Activated naive CD8-positive, alpha-beta T cell treated with anti-CD3 and anti-CD28 coated beads, Interleukin-2, amount 50 U/mL, for 16 hours (primary cell): ENCODE results near the gene OR52E6.

ENCODE experiments used
- DNase-seq: peaks from one replicate; pipeline ENCODE4 v3.0.0-alpha.2; 2020; ENCODE audit warnings: low read depth, low spot score

Gene OR52E6

GRCh38 chr11:5803982-5804381 is 37.7 kb downstream of the OR52E6 start:
- no peak for DNase-seq

DNA sequence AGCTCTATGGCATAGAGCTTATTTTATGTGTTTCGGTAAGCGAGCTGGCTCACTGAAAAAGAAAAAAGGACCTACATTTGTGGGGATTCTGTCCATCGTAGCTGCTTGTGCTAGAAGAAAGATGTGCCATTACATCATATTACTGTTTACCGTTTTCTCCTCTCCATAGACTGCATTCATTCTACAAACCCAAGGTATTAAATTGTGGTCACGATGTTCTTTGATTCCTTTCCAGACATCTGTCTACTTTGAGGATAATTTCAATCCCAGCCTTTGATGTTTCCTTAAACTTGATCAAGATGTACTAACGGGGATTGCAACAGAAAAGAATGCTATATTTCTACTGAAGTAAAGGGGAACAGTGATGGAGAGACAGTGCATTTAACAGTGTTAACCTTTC is 45.2 kb downstream of the OR52E6 start:
- no peak for DNase-seq

DNA sequence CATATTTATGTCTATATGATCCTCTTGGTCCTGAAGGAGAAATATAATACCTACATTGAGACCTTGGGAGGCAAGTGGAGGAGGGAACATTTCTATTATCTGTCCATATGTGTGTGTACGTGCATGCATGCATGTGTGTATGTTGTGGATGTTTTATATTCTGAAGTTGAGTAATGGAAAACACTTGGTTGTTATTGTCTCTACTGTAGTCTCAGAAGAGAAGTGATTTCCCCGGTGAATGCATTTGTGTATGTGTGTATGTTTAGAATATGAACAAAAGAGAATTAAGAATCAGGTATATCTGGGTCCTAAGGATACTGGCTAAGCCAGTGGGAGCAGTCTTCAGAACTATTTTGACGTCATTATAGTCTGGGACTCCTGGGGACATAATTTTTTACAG is 50.5 kb downstream of the OR52E6 start, which contains the start of gene OR52N1:
TSS of gene OR52N1 (minus strand) at position 101 of the 400 bp plus-strand sequence. CDS start 2,449 bp downstream, outside the sequence.
- no peak for DNase-seq
